Stomach (tissue), 9 donors: ENCODE results near the gene SRSF4. TPM values are rescaled to one million over a fixed set of nuclear protein-coding genes. Genes with fewer than 3 reads are reported as not detected.

ENCODE experiments used
- DNase-seq, 2 donors: peaks; one replicate each; pipeline versions ENCODE4 v3.0.0 to v3.0.0-alpha.2; 2013 to 2019
- H3K27ac ChIP-seq, 5 donors: fragments of 200-600 bp in 4 of 5; sonication (generic) in 4 of 5; one replicate each; pipeline ENCODE4 v1.5.1; 2013 to 2019; ENCODE audit warnings: mild to moderate bottlenecking in 1 of 5, moderate library complexity in 1 of 5
- H3K27me3 ChIP-seq, 3 donors: fragments of 200-600 bp; sonication (generic); one replicate each; pipeline ENCODE4 v1.5.1; 2017 to 2019; ENCODE audit warnings: mixed run types in 1 of 3
- H3K36me3 ChIP-seq, 4 donors: fragments of 200-600 bp; sonication (generic); 1 replicate in 3 of 4; 2 replicates in 1 of 4; pipeline ENCODE4 v1.5.1; 2016 to 2019
- H3K4me1 ChIP-seq, 4 donors: fragments of 200-600 bp; sonication (generic); one replicate each; pipeline ENCODE4 v1.5.1; 2016 to 2019
- H3K4me3 ChIP-seq, 4 donors: fragments of 200-600 bp; sonication (generic) in 3 of 4; one replicate each; pipeline ENCODE4 v1.5.1; 2016 to 2019; ENCODE audit warnings: mild to moderate bottlenecking in 1 of 4
- H3K9me3 ChIP-seq, 4 donors: fragments of 200-600 bp; sonication (generic); one replicate each; pipeline ENCODE4 v1.5.1; 2016 to 2019
- EP300 ChIP-seq: sonication (generic); formaldehyde crosslinking; IDR thresholded peaks from one replicate; pipeline ENCODE4 v1.6.1; 2017; ENCODE audit warnings: antibody characterized with exemption
- POLR2A ChIP-seq, 4 donors: fragments of 450-650 bp; IDR thresholded peaks; one replicate each; pipeline ENCODE4 v1.6.1; 2016; ENCODE audit warnings: antibody characterized with exemption in 4 of 4, control low read depth in 2 of 4, mild to moderate bottlenecking in 1 of 4, moderate library complexity in 1 of 4
- POLR2AphosphoS5 ChIP-seq, 3 donors: sonication (generic); formaldehyde crosslinking; IDR thresholded peaks; one replicate each; pipeline ENCODE4 v1.6.1; 2016; ENCODE audit warnings: antibody characterized with exemption in 3 of 3
- WGBS, 5 donors: extraction: QIAGEN DNeasy Blood & Tissue Kit in 3 of 5; methylation state at CpG; one replicate each; pipeline versions ENCODE4 v1.1.5 to v1.1.7; 2013 to 2018; 5-methylcytosine and 5-hydroxymethylcytosine counted together
- intact Hi-C: fragments of 100-400 bp; cut with DNase I; formaldehyde crosslinking; loops from one replicate; pipeline ENCODE4 v1.15.1; 2023; ENCODE audit warnings: low total_unique reads
- polyA plus RNA-seq, 3 donors: library from polyadenylated mRNA; stranded (reverse); fragments of 200-250 nt; gene quantifications; one replicate each; pipeline ENCODE4 v1.2.3, GENCODE V29; 2013
- total RNA-seq, 5 donors: library from RNA; depleted of rRNA; stranded (reverse); fragments of >200 nt; gene quantifications; one replicate each; pipeline versions ENCODE4 v1.1.0 to v1.2.3, GENCODE V29; 2014 to 2016
- TF ChIP-seq, protein P1 (sequence below), 7 experiments: fragments of 450-650 bp in 4 of 7; fragments of 200-600 bp in 3 of 7; sonication (generic) in 3 of 7; IDR thresholded peaks; one replicate each; pipeline ENCODE4 v1.5.1; 2016 to 2019; ENCODE audit warnings: antibody characterized with exemption in 7 of 7, control low read depth in 2 of 7, mild to moderate bottlenecking in 1 of 7
- donor health status: healthy with polysubstance abuse.
- donor health status: Bipolar disorder and iron deficiency.
- donor health status: healthy.

SRSF4 gene
- total and polyA plus RNA-seq, 8 donors = 25.1 to 328 (median 53.1) TPM

DNA sequence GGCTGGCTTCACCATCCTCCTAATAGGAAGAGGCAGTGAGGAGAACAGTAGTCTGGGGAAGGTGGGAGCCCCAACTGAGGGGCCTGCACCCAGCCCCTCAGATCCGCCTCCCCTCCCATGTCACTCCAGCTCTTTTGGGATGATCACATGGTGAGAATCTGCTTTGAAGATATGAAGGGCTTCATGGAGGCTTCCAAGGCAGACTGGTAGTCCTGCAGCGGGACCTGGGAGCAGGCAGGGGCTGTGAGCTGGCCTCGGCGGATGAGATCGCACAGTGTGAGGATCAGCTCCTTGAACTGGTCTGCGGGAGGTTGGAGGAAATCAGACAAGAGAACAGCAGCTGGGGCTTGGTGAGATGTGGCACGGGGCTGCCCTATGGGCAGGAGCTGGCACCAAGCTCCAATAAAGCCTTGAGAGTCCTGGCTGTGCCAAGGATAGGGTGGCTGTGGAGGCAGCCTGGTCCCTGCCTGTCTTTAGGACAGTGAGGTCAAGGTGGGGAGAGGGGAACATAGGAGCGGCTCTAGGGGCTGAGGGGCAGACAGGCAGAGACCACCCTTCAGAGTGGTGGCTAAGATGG lies 12.3 kb upstream of the SRSF4 start:
- no peaks in the 10 kb centered on the region for H3K27me3 ChIP-seq
- DNase-seq = no peak
- no peak overlapping the region for H3K27ac ChIP-seq
- no peaks in the 10 kb centered on the region for H3K4me1 ChIP-seq
- 95 to 98% (median 96%) methylated on average over 7 to 8 of the region's 8 CpGs for WGBS, 5 donors
- no peaks in the 10 kb centered on the region for H3K9me3 ChIP-seq
- peaks cover 0 to 69% (median 55%) of the 10 kb centered on the region in 4 donors for H3K36me3 ChIP-seq
- no peak overlapping the region for H3K4me3 ChIP-seq
- intact Hi-C loops = no loop called here
- TF ChIP-seq EP300 (no peak), POLR2A (IDR thresholded peaks at IDR 0.05) (no peak), POLR2AphosphoS5 (IDR thresholded peaks at IDR 0.05) (no peak)
- TF ChIP-seq, protein P1, sequence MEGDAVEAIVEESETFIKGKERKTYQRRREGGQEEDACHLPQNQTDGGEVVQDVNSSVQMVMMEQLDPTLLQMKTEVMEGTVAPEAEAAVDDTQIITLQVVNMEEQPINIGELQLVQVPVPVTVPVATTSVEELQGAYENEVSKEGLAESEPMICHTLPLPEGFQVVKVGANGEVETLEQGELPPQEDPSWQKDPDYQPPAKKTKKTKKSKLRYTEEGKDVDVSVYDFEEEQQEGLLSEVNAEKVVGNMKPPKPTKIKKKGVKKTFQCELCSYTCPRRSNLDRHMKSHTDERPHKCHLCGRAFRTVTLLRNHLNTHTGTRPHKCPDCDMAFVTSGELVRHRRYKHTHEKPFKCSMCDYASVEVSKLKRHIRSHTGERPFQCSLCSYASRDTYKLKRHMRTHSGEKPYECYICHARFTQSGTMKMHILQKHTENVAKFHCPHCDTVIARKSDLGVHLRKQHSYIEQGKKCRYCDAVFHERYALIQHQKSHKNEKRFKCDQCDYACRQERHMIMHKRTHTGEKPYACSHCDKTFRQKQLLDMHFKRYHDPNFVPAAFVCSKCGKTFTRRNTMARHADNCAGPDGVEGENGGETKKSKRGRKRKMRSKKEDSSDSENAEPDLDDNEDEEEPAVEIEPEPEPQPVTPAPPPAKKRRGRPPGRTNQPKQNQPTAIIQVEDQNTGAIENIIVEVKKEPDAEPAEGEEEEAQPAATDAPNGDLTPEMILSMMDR (IDR thresholded peaks at IDR 0.05) = no peak

DNA sequence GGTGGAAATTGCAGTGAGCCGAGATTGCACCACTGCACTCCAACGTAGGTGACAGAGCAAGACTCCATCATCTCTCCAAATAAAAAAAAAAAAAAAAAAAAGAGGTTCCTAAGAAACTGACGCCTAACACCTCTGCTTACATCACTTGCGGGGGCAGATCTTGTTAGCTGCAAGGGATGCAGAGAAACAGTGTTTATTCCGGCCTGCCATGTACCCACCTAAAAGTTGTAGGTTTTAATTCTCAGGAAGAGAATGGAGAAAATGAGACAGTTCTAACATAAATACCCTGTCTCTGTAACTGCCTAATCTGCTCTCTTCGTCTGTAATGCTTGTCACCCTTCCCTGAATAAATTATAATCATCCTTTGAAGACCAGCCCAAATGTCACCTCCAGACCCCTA lies 9.0 kb upstream of the SRSF4 start:
- H3K4me1 ChIP-seq = no peaks in the 10 kb centered on the region
- no peak overlapping the region for H3K4me3 ChIP-seq
- WGBS, 5 donors = 81 to 97% (median 91%) methylated on average over 6 of the region's 6 CpGs
- DNase-seq = no peak
- no peak for TF ChIP-seq POLR2AphosphoS5 (IDR thresholded peaks at IDR 0.05)
- no peak for TF ChIP-seq POLR2A (IDR thresholded peaks at IDR 0.05)
- TF ChIP-seq, protein P1 (IDR thresholded peaks at IDR 0.05) = no peak
- no peak for TF ChIP-seq EP300
- intact Hi-C loops = no loop called here
- H3K36me3 ChIP-seq = peaks cover 0 to 37% (median 30%) of the 10 kb centered on the region in 4 donors
- no peaks in the 10 kb centered on the region for H3K9me3 ChIP-seq
- no peaks in the 10 kb centered on the region for H3K27me3 ChIP-seq
- H3K27ac ChIP-seq = no peak overlapping the region

DNA sequence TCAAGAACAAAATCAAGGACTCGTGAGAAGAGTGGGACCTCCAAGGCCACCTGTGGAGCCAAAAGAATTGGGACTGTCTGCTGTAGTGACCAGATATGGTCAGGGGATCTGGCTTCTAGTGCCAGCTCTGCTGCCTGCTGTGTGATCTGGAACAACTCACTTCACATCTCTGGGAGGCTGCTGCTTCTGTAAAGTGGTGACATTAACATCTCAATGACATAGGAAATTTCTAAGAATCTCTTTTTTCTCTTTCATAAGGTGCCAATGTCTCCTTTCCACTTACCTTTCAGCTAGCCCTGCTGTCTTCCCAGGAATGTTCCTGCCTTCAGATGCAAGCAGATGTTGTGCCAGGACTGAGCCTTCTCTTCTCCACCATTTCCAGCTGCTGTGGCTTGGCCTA lies 5.0 kb upstream of the SRSF4 start:
- Histone ChIP-seq H3K27ac (no peak overlapping the region), H3K27me3 (no peaks in the 10 kb centered on the region), H3K9me3 (no peaks in the 10 kb centered on the region), H3K36me3 (no peaks in the 10 kb centered on the region), H3K4me1 (peaks cover 0 to 13% (median 7%) of the 10 kb centered on the region in 4 donors), H3K4me3 (no peak overlapping the region)
- no peak for TF ChIP-seq EP300
- TF ChIP-seq POLR2A (IDR thresholded peaks at IDR 0.05) = no peak
- TF ChIP-seq, protein P1 (IDR thresholded peaks at IDR 0.05) = no peak
- no peak for TF ChIP-seq POLR2AphosphoS5 (IDR thresholded peaks at IDR 0.05)
- intact Hi-C loops = loop anchor here (10.0 kb wide), 1 partner anchor 62 kb away; the partner anchor contains the start of gene TMEM200B
- DNase-seq = no peak
- WGBS, 5 donors = 70 to 95% (median 80%) methylated on average over 1 of the region's 1 CpG

DNA sequence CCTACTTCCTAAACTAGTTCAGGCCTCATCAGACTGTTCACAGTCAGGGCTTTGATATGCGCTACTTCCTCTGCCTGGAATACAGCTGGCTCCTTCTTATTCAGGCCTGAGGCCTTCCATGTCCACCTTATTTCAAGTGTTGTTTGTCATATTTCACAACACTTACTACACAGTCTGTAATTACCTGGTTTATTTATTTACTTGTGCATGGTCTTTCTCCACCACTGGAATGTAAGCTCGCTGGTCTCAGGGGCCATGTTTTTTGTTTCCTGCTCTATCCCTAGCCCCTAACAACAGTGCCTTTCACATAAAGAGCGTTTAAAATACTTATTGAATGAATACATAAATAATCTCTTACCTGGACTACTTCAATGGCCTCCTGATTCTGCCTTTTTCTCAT lies 4.6 kb upstream of the SRSF4 start:
- DNase-seq = no peak
- Histone ChIP-seq H3K27ac (no peak overlapping the region), H3K4me3 (no peak overlapping the region), H3K27me3 (no peaks in the 10 kb centered on the region), H3K9me3 (no peaks in the 10 kb centered on the region), H3K36me3 (no peaks in the 10 kb centered on the region), H3K4me1 (peaks cover 0 to 13% (median 7%) of the 10 kb centered on the region in 4 donors)
- TF ChIP-seq, protein P1 (IDR thresholded peaks at IDR 0.05) = no peak
- TF ChIP-seq EP300 = no peak
- TF ChIP-seq POLR2AphosphoS5 (IDR thresholded peaks at IDR 0.05) = no peak
- no peak for TF ChIP-seq POLR2A (IDR thresholded peaks at IDR 0.05)
- whole genome bisulfite sequencing, 5 donors = 72 to 85% (median 78%) methylated on average over 3 of the region's 3 CpGs
- intact Hi-C loops = loop anchor here (10.0 kb wide), 1 partner anchor 61 kb away; the partner anchor contains the start of gene TMEM200B
